HepG2 (cell line): ENCODE measurements around the gene TCF20. TPM values are rescaled to one million over a fixed set of nuclear protein-coding genes. Genes with fewer than 3 reads are reported as not detected.

Experiments used
- ATAC-seq: fragments of 200-7000 bp; cut with Tn5 transposase; 3 replicates; pipeline ENCODE4 v1.9.1; 2020; ENCODE audit warnings: mild to moderate bottlenecking, moderate library complexity
- Bru-seq: library from RNA; stranded (reverse); fragments of 400-500 nt; gene quantifications from one replicate; lab custom pipeline; 2021; lab: Mats Ljungman, UMichigan
- BruChase-seq, 2 experiments: library from RNA; stranded (reverse); fragments of 400-500 nt; gene quantifications; one replicate each; lab custom pipeline; 2021; lab: Mats Ljungman, UMichigan
- BruUV-seq: library from RNA; stranded (reverse); fragments of 400-500 nt; replicated peaks from 2 replicates; lab custom pipeline; 2021; lab: Mats Ljungman, UMichigan
- CTCF ChIA-PET: fragments of 300-600 bp; formaldehyde crosslinking; extraction: SDS; loops from one replicate; lab custom pipeline; 2021; ENCODE audit warnings: low total read pairs, inconsistent platforms, low intra/inter-chr PET ratio; lab: Yijun Ruan, JAX
- POLR2A ChIA-PET: fragments of 350-600 bp; sonication (Branson Sonifier 250); formaldehyde crosslinking; loops from one replicate; lab custom pipeline; 2020; ENCODE audit warnings: antibody characterized with exemption, inconsistent platforms; lab: Yijun Ruan, JAX
- DNase-seq: peaks from one replicate; pipeline ENCODE4 v3.0.0-alpha.2; 2015; ENCODE audit warnings: low spot score
- FAIRE-seq: peaks from 3 replicates; lab custom pipeline; 2011; peaks lifted over from hg19 to GRCh38; lab: Jason Lieb, UNC
- H2AFZ ChIP-seq: one replicate; pipeline ENCODE4 v1.6.1; 2011; ENCODE audit warnings: low read length, inconsistent platforms
- H3K27ac ChIP-seq: fragments of 300-600 bp; 3 replicates; pipeline ENCODE4 v1.8.0; 2011; ENCODE audit warnings: mixed run types, mild to moderate bottlenecking, mixed read lengths, low read length, inconsistent platforms; ENCODE audit not compliant: insufficient read depth; ENCODE audit errors: extremely low read length
- H3K27me3 ChIP-seq, 2 experiments: fragments of 200-600 bp in 1 of 2; 2 replicates in 1 of 2; 3 replicates in 1 of 2; pipeline versions ENCODE4 v1.6.0 to v1.8.0; 2011; ENCODE audit warnings: low read length in 2 of 2, mild to moderate bottlenecking in 2 of 2, moderate library complexity in 2 of 2, inconsistent platforms in 1 of 2; ENCODE audit not compliant: insufficient read depth in 2 of 2, control insufficient read depth in 1 of 2
- H3K36me3 ChIP-seq, 2 experiments: fragments of 200-600 bp in 1 of 2; replicated peaks in 1 of 2; 2 replicates in 1 of 2; 3 replicates in 1 of 2; pipeline versions ENCODE4 v1.5.1 to v1.8.0; 2011; ENCODE audit warnings: low read length in 2 of 2, inconsistent platforms in 1 of 2; ENCODE audit not compliant: insufficient read depth in 2 of 2, control insufficient read depth in 1 of 2
- H3K4me1 ChIP-seq: 2 replicates; pipeline ENCODE4 v1.5.1; 2012; ENCODE audit warnings: low read length, inconsistent platforms; ENCODE audit not compliant: insufficient read depth
- H3K4me2 ChIP-seq: 2 replicates; pipeline ENCODE4 v1.6.0; 2011; ENCODE audit warnings: low read depth, low read length, inconsistent platforms
- H3K4me3 ChIP-seq, 3 experiments: fragments of 200-600 bp in 1 of 3; sonication (generic), shearing (Covaris generic) in 1 of 3; replicated peaks in 1 of 3; 2 replicates each; pipeline ENCODE4 v1.5.1; 2011 to 2016; ENCODE audit warnings: low read length in 3 of 3, inconsistent platforms in 2 of 3, low read depth in 2 of 3, mild to moderate bottlenecking in 2 of 3, control low read depth in 1 of 3, mixed read lengths in 1 of 3; ENCODE audit not compliant: insufficient read depth in 1 of 3
- H3K79me2 ChIP-seq: one replicate; pipeline ENCODE4 v1.6.1; 2011; ENCODE audit warnings: low read length, inconsistent platforms; ENCODE audit not compliant: insufficient read depth
- H3K9ac ChIP-seq: 2 replicates; pipeline ENCODE4 v1.6.0; 2011; ENCODE audit warnings: mild to moderate bottlenecking, low read depth, low read length, inconsistent platforms; ENCODE audit not compliant: insufficient read depth
- H3K9me3 ChIP-seq: 2 replicates; pipeline ENCODE4 v1.5.1; 2012; ENCODE audit warnings: mild to moderate bottlenecking, low read length
- H4K20me1 ChIP-seq: 2 replicates; pipeline ENCODE4 v1.6.0; 2011; ENCODE audit warnings: inconsistent platforms, mild to moderate bottlenecking, low read length, moderate library complexity; ENCODE audit not compliant: insufficient read depth
- ATF7-NPFF ChIP-seq: sonication (generic); formaldehyde crosslinking; IDR thresholded peaks from 2 replicates; pipeline ENCODE4 v1.8.1; 2023; ENCODE audit warnings: mild to moderate bottlenecking, low read depth, missing genetic modification reagents, moderate library complexity
- CC2D1A ChIP-seq: sonication (generic); formaldehyde crosslinking; IDR thresholded peaks from 2 replicates; pipeline ENCODE4 v1.8.1; 2023; ENCODE audit warnings: mild to moderate bottlenecking, missing genetic modification reagents
- IKZF4 ChIP-seq: sonication (generic); formaldehyde crosslinking; IDR thresholded peaks from 2 replicates; pipeline ENCODE4 v1.5.1; 2020; ENCODE audit warnings: borderline replicate concordance, mild to moderate bottlenecking, low read depth, missing genetic modification reagents; ENCODE audit errors: not compliant biosample characterization
- JDP2 ChIP-seq: sonication (generic); formaldehyde crosslinking; IDR thresholded peaks from 2 replicates; pipeline ENCODE4 v1.8.1; 2022; ENCODE audit warnings: missing genetic modification reagents, borderline replicate concordance
- MEIS2 ChIP-seq: sonication (generic); formaldehyde crosslinking; IDR thresholded peaks from 2 replicates; pipeline ENCODE4 v1.9.0; 2021; ENCODE audit warnings: mild to moderate bottlenecking, missing genetic modification reagents
- NFYB ChIP-seq: sonication (generic); formaldehyde crosslinking; IDR thresholded peaks from 2 replicates; pipeline ENCODE4 v1.4.0; 2020; ENCODE audit warnings: missing genetic modification reagents
- ZC3H13 ChIP-seq: sonication (generic); formaldehyde crosslinking; IDR thresholded peaks from 2 replicates; pipeline ENCODE4 v1.8.1; 2023; ENCODE audit warnings: mild to moderate bottlenecking, missing genetic modification reagents, moderate library complexity
- ZNF790 ChIP-seq: sonication (generic); formaldehyde crosslinking; IDR thresholded peaks from 2 replicates; pipeline ENCODE4 v1.8.0; 2022; ENCODE audit warnings: missing genetic modification reagents, mild to moderate bottlenecking, borderline replicate concordance
- WGBS: methylation state at CpG from one replicate; pipeline ENCODE4 v1.1.6; 2017; ENCODE audit warnings: low lambda C conversion rate; 5-methylcytosine and 5-hydroxymethylcytosine counted together
- in situ Hi-C: cut with HindIII; loops from 2 replicates; pipeline ENCODE4 v1.10.0; 2017; ENCODE audit warnings: low pct_unique_long_range_greater_than_20kb; ENCODE audit not compliant: extremely low pct_ligation_motif_present
- intact Hi-C: fragments of 100-400 bp; cut with micrococcal nuclease; formaldehyde crosslinking; loops from one replicate; pipeline ENCODE4 v1.10.0; 2022; ENCODE audit not compliant: unreplicated experiment
- long read RNA-seq, 2 experiments: library from RNA in 1 of 2; library from polyadenylated mRNA in 1 of 2; stranded (forward) in 1 of 2; unstranded in 1 of 2; transcript quantifications; one replicate each; pipeline ENCODE4 v2.0.0, GENCODE V29; 2019 to 2022
- polyA minus RNA-seq, 3 experiments: library from RNA; depleted of rRNA, polyadenylated mRNA; stranded (reverse); fragments of >200 nt; gene quantifications; 2 replicates each; pipeline ENCODE4 v1.2.3, GENCODE V29; 2011; ENCODE audit warnings: low replicate concordance in 1 of 3
- polyA plus RNA-seq, 8 experiments: library from polyadenylated mRNA; depleted of rRNA in 3 of 8; stranded (reverse) in 7 of 8; unstranded in 1 of 8; fragments of >200 nt; fragmentation: Illumina TruSeq in 4 of 8; extraction: Trizol in 4 of 8; gene quantifications; 2 replicates each; pipeline versions ENCODE4 v1.2.1 to v1.2.3, GENCODE V29; 2011 to 2016; ENCODE audit warnings: low read depth in 4 of 8, missing spikeins in 1 of 8, mixed read lengths in 1 of 8; ENCODE audit not compliant: insufficient read depth in 1 of 8
- total RNA-seq, 5 experiments: library from RNA; depleted of rRNA; stranded (reverse); fragments of >200 nt; fragmentation: Illumina TruSeq; extraction: Trizol; gene quantifications; 2 replicates each; pipeline ENCODE4 v1.2.3, GENCODE V29; 2016; ENCODE audit warnings: low read depth in 1 of 5
- TF ChIP-seq, protein P1 (sequence below): sonication (generic); formaldehyde crosslinking; IDR thresholded peaks from one replicate; pipeline ENCODE4 v1.5.1; 2020; ENCODE audit warnings: mild to moderate bottlenecking, missing genetic modification reagents; ENCODE audit errors: not compliant biosample characterization

TCF20 gene
- total RNA-seq (2016; rRNA removed; fragmentation: Illumina TruSeq; extraction: Trizol), result 23.7 and 25.7 TPM in 2 replicates
- total RNA-seq (2016; cell fraction: cytosol; rRNA removed; fragmentation: Illumina TruSeq; extraction: Trizol; ENCODE audit: low read depth), result 1.5 TPM in 2 replicates
- total RNA-seq (2016; cell fraction: insoluble cytoplasmic fraction; rRNA removed; fragmentation: Illumina TruSeq; extraction: Trizol), result 23.1 and 26.1 TPM in 2 replicates
- 7.4 and 8.3 TPM in 2 replicates for total RNA-seq (2016; cell fraction: membrane; rRNA removed; fragmentation: Illumina TruSeq; extraction: Trizol)
- 19.0 and 20.9 TPM in 2 replicates for total RNA-seq (2016; cell fraction: nucleus; rRNA removed; fragmentation: Illumina TruSeq; extraction: Trizol)
- 12.8 and 15.8 TPM in 2 replicates for polyA plus RNA-seq (2011; rRNA removed)
- 12.1 and 14.1 TPM in 2 replicates for polyA plus RNA-seq (2011; cell fraction: cytosol; rRNA removed)
- 14.6 and 15.9 TPM in 2 replicates for polyA plus RNA-seq (2011; cell fraction: nucleus; rRNA removed)
- 13.0 and 16.5 TPM in 2 replicates for polyA plus RNA-seq (2012)
- polyA plus RNA-seq (2016; cell fraction: cytosol; fragmentation: Illumina TruSeq; extraction: Trizol; ENCODE audit: low read depth), result 0.41 and 0.70 TPM in 2 replicates
- 16.1 and 17.1 TPM in 2 replicates for polyA plus RNA-seq (2016; cell fraction: insoluble cytoplasmic fraction; fragmentation: Illumina TruSeq; extraction: Trizol; ENCODE audit: low read depth)
- polyA plus RNA-seq (2016; cell fraction: membrane; fragmentation: Illumina TruSeq; extraction: Trizol; ENCODE audit: low read depth), result 2.3 and 2.6 TPM in 2 replicates
- polyA plus RNA-seq (2016; cell fraction: nucleus; fragmentation: Illumina TruSeq; extraction: Trizol; ENCODE audit: insufficient read depth, low read depth), result 16.7 and 20.2 TPM in 2 replicates
- 35.6 and 52.5 TPM in 2 replicates for polyA minus RNA-seq (2011; rRNA and poly(A)+ RNA removed; ENCODE audit: low replicate concordance)
- polyA minus RNA-seq (2011; cell fraction: cytosol; rRNA and poly(A)+ RNA removed), result 20.2 and 25.1 TPM in 2 replicates
- 24.6 and 30.6 TPM in 2 replicates for polyA minus RNA-seq (2011; cell fraction: nucleus; rRNA and poly(A)+ RNA removed)
- percentile 76 among the genes with signal in this experiment for Bru-seq, nascent RNA
- BruChase-seq, experiment 1, labeled RNA remaining after a 6-hour chase, result percentile 87 among the genes with signal in this experiment
- percentile 86 among the genes with signal in this experiment for BruChase-seq, experiment 2, labeled RNA remaining after a 2-hour chase
- long read RNA-seq, experiment 1, partial matches to known transcripts, result 0 of 2 reads
- long read RNA-seq, experiment 1, other reads (novel, unspliced or antisense), result 2 of 2 reads
- long read RNA-seq, experiment 2, full-length matches to known transcripts, result 6 of 42 reads
- long read RNA-seq, experiment 2, partial matches to known transcripts, result 2 of 42 reads
- long read RNA-seq, experiment 2, other reads (novel, unspliced or antisense), result 34 of 42 reads

DNA sequence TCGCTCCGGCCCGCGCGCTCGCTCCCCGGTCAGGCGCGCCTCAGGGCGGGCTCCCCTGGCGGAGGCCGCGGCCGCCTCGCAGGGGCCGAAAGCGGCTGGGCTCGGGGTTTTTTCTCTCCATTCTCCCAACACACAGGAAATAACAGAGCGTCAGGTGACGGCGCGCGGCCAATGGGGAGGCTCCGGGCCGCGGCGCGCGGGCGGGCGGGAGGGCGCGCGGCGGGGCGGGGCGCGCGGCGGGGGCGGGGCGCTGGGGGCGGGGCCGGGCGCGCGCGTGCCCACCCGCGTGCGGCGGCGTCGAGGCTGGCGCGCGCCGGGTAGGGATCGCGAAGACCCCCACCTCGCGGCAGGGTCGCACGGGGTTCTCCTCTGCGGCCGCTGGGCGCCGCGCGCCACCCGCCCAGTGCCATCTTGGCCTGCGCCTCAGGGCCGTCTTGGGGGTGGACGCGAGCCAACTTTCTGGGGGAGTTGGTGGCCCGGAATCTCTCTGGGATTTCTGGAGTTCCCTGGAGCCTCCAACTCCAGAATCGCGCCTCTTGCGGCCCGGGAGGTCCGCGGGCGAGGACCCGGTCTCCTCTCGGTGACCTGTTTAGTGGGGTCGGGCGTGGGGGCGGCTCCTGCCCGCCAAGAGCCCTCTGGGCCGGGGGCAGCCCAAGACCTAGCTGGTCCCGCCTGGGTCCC, at the start of gene TCF20:
TSS of gene TCF20 (minus strand) at position 144 of the 681 bp plus-strand sequence. CDS start 55,348 bp downstream, outside the sequence.
- in situ Hi-C loops (no loop called here), intact Hi-C loops (no loop called here)
- no peak for FAIRE-seq
- peak within 1 kb of the TSS; percentile 83 for H3K4me2 ChIP-seq
- no peaks in the 10 kb centered on the region for H3K9me3 ChIP-seq
- peaks cover 31% of the 10 kb centered on the region for H4K20me1 ChIP-seq
- peak within 1 kb of the TSS; percentile 87 for H3K9ac ChIP-seq
- ATAC-seq, result peak; percentile 47
- H2AFZ ChIP-seq, result no peak within 1 kb of the TSS
- H3K36me3 ChIP-seq, result peaks cover 1 to 2% of the 10 kb centered on the region in 2 experiments; a peak in 3 of 5 replicates
- H3K4me3 ChIP-seq, result peak within 1 kb of the TSS; percentile 83 to 94 (median 93)
- WGBS, result 3% methylated on average over 8 of the region's 91 CpGs
- H3K4me1 ChIP-seq, result peaks cover 45% of the 10 kb centered on the region
- no peaks in the 10 kb centered on the region; a peak in 1 of 5 replicates for H3K27me3 ChIP-seq
- peak within 1 kb of the TSS; percentile 88 for H3K27ac ChIP-seq
- BruUV-seq, result no TSS peak
- ChIA-PET CTCF (interaction anchor here (1.0 to 1.4 kb wide), 2 partner anchors 43 to 102 kb away, joined by 3 to 6 read pairs; no protein-coding TSS in a partner anchor), POLR2A (no interaction called here)
- peaks cover 41% of the 10 kb centered on the region for H3K79me2 ChIP-seq
- DNase-seq, result peak; percentile 66
- TF ChIP-seq NFYB (CRISPR knock-in tag) (peak; percentile 74), JDP2 (CRISPR knock-in tag) (no peak), MEIS2 (CRISPR knock-in tag) (peak; percentile 33; the same call in 1 of the 2 replicates), ZNF790 (CRISPR knock-in tag) (no peak; the same call in 1 of the 2 replicates), ATF7-NPFF (CRISPR knock-in tag) (no peak), CC2D1A (no peak), IKZF4 (CRISPR knock-in tag) (peak; percentile 89), ZC3H13 (CRISPR knock-in tag) (no peak)
- TF ChIP-seq, protein P1, sequence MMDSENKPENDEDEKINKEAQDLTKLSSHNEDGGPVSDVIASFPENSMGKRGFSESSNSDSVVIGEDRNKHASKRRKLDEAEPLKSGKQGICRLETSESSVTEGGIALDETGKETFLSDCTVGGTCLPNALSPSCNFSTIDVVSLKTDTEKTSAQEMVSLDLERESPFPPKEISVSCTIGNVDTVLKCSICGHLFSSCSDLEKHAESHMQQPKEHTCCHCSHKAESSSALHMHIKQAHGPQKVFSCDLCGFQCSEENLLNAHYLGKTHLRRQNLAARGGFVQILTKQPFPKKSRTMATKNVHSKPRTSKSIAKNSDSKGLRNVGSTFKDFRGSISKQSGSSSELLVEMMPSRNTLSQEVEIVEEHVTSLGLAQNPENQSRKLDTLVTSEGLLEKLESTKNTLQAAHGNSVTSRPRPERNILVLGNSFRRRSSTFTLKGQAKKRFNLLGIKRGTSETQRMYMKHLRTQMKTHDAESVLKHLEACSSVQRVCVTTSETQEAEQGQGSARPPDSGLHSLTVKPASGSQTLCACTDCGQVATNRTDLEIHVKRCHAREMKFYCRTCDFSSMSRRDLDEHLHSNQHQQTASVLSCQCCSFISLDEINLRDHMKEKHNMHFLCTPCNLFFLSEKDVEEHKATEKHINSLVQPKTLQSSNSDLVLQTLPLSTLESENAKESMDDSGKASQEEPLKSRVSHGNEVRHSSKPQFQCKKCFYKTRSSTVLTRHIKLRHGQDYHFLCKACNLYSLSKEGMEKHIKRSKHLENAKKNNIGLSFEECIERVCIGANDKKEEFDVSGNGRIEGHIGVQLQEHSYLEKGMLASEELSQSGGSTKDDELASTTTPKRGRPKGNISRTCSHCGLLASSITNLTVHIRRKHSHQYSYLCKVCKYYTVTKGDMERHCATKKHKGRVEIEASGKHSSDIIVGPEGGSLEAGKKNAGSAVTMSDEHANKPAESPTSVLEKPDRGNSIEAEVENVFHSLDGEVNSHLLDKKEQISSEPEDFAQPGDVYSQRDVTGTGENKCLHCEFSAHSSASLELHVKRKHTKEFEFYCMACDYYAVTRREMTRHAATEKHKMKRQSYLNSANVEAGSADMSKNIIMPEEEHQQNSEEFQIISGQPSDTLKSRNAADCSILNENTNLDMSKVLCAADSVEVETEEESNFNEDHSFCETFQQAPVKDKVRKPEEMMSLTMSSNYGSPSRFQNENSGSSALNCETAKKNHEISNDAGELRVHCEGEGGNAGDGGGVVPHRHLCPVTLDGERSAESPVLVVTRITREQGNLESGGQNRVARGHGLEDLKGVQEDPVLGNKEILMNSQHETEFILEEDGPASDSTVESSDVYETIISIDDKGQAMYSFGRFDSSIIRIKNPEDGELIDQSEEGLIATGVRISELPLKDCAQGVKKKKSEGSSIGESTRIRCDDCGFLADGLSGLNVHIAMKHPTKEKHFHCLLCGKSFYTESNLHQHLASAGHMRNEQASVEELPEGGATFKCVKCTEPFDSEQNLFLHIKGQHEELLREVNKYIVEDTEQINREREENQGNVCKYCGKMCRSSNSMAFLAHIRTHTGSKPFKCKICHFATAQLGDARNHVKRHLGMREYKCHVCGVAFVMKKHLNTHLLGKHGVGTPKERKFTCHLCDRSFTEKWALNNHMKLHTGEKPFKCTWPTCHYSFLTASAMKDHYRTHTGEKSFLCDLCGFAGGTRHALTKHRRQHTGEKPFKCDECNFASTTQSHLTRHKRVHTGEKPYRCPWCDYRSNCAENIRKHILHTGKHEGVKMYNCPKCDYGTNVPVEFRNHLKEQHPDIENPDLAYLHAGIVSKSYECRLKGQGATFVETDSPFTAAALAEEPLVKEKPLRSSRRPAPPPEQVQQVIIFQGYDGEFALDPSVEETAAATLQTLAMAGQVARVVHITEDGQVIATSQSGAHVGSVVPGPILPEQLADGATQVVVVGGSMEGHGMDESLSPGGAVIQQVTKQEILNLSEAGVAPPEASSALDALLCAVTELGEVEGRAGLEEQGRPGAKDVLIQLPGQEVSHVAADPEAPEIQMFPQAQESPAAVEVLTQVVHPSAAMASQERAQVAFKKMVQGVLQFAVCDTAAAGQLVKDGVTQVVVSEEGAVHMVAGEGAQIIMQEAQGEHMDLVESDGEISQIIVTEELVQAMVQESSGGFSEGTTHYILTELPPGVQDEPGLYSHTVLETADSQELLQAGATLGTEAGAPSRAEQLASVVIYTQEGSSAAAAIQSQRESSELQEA (CRISPR knock-in tag), result peak; percentile 28
